Kidney epithelial cell (primary cell): ENCODE measurements around the gene RRP8. TPM values are rescaled to one million over a fixed set of nuclear protein-coding genes. Genes with fewer than 3 reads are reported as not detected.

Experiments used
- DNase-seq: peaks from one replicate; pipeline ENCODE4 v3.0.0-alpha.2; 2010; ENCODE audit warnings: low read depth
- H3K27me3 ChIP-seq: 2 replicates; pipeline ENCODE4 v1.6.0; 2011; ENCODE audit warnings: low read length; ENCODE audit not compliant: control insufficient read depth, insufficient read depth
- H3K36me3 ChIP-seq: 2 replicates; pipeline ENCODE4 v1.5.1; 2011; ENCODE audit warnings: low read length; ENCODE audit not compliant: control insufficient read depth, insufficient read depth
- H3K4me3 ChIP-seq: 2 replicates; pipeline ENCODE4 v1.5.1; 2011; ENCODE audit warnings: low read depth, mild to moderate bottlenecking, control low read depth, low read length
- CTCF ChIP-seq: IDR thresholded peaks from 2 replicates; pipeline ENCODE4 v1.5.1; 2011; ENCODE audit warnings: mild to moderate bottlenecking, moderate library complexity, low read length, control low read depth, inconsistent platforms; ENCODE audit not compliant: insufficient read depth, poor library complexity, severe bottlenecking
- total RNA-seq: library from RNA; depleted of rRNA; stranded (reverse); fragments of >200 nt; gene quantifications from 2 replicates; pipeline ENCODE4 v1.2.3, GENCODE V29; 2015

Gene RRP8
- total RNA-seq, 1 donor from 2014 or later = 26.4 TPM

DNA sequence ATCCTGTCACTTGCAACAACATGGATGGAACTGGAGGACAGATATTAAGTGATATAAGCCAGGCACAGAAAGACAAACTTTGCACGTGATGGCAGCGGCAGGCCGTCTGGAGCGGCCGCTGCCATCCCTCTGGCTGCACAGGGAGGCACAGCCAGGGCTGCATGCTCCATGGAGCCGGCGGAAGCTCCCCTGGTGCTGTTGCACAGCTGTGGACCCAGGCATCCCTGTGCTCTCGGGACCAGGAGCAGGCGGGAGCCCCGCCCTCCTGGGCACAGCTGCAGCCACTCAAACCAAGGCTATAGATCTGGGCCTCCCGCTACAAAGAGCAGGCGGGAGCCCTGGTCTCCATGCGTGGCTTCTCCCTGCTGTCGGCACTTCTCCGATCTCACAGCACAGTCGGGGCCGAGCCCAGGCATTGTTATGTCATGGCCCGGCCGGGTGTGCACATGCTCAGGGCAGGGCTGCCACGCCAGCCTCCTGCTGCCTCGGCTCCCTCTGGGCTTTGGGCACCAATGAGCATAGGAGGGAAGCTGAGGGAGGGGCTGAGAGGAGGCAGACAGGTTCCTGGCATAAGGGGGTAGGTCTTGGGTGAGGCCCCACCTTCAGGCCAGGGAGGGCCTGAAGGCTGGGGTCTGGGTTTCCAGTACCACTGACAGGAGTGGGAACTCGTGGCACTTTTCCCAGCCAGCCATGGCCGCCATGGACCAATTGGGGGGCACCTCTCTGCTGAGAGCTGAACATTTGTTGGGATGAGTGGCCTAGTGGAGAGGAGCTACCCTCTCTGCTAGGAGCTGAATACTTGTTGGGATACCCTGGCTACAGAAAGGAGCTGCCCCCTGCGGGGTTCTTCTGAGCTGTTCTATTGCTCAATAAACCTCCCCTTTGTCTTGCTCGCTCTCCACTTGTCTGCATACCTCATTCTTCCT lies 16.7 kb downstream of the RRP8 start:
- H3K36me3 ChIP-seq = no peaks in the 10 kb centered on the region
- no peaks in the 10 kb centered on the region for H3K27me3 ChIP-seq
- H3K4me3 ChIP-seq = no peak overlapping the region
- DNase-seq = no peak
- no peak for TF ChIP-seq CTCF

DNA sequence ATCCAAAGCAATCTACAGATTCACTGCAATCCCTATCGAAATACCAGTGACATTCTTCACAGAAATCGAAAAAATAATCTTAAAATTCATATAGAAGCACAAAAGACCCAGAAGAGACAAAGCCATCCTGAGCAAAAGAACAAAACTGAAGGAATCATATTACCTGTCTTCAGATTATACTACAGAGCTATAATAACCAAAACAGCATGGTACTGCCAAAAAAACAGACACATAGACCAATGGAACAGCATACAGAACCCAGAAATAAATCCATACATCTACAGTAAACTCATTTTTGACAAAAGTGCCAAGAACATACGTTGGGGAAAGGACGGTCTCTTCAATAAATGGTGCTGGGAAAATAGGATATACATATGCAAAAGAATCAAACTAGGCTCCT lies 18.9 kb downstream of the RRP8 start:
- Histone ChIP-seq H3K36me3 (no peaks in the 10 kb centered on the region), H3K27me3 (no peaks in the 10 kb centered on the region), H3K4me3 (no peak overlapping the region)
- no peak for TF ChIP-seq CTCF
- DNase-seq = no peak

DNA sequence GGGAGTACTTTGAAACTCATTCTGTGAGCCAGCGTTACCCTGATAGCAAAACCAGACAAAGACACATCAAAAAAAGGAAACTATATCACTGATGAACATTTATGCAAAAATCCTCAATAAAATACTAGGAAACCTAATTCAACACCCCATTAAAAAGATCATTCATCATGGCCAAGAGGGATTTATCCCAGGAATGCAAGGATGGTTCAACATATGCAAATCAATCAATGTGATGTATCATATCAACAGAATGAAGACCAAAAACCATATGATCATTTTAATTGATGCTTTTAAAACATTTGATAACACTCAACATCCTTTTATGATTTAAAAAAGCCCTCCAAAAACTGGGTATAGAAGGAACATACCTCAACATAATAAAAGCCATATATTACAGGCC lies 19.8 kb downstream of the RRP8 start:
- Histone ChIP-seq H3K36me3 (no peaks in the 10 kb centered on the region), H3K27me3 (no peaks in the 10 kb centered on the region), H3K4me3 (no peak overlapping the region)
- TF ChIP-seq CTCF = no peak
- no peak for DNase-seq

DNA sequence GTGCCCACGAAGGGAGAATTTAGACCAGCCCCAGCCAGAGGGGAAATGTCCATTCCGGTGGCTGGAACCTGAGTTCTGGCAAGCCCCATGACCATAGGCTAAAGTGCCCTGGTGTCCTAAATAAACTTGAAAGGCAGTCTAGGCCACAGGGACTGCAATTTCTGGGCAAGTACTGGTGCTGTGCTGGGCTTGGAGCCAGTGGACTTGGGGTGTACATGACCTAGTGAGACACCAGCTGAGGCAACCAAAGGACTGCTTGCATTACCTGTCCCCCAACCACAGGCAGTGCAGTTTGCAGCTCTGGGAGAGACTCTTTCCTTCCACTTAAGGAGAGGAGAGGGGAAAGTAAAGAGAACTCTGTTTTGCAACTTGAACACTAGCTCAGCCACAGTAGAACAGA lies 23.7 kb downstream of the RRP8 start:
- H3K27me3 ChIP-seq = no peaks in the 10 kb centered on the region
- no peak for TF ChIP-seq CTCF
- no peak overlapping the region for H3K4me3 ChIP-seq
- DNase-seq = no peak
- no peaks in the 10 kb centered on the region for H3K36me3 ChIP-seq

GRCh38 chr11:6578134-6578533 lies 25.3 kb downstream of the RRP8 start:
- no peak for TF ChIP-seq CTCF
- Histone ChIP-seq H3K36me3 (no peaks in the 10 kb centered on the region), H3K4me3 (no peak overlapping the region), H3K27me3 (no peaks in the 10 kb centered on the region)
- no peak for DNase-seq
